SH-SY5Y (cell line): ENCODE data around the gene INO80B.

Experiments used
- GATA2 ChIP-seq: IDR thresholded peaks from 2 replicates; pipeline ENCODE4 v1.6.1; 2011; ENCODE audit warnings: mild to moderate bottlenecking, low read depth, low read length
- GATA3 ChIP-seq: IDR thresholded peaks from 2 replicates; pipeline ENCODE4 v1.6.1; 2011; ENCODE audit warnings: low read depth, mild to moderate bottlenecking, low read length, moderate library complexity

- TF ChIP-seq GATA3 (no peak), GATA2 (no peak)
Measured at GRCh38 chr2:74421221-74421870, 33.5 kb upstream of the INO80B start, which contains the start of the genes C2orf81 and WDR54.
